Activated T-helper 17 cell treated with anti-CD3 and anti-CD28 coated beads, Interleukin-2, amount 50 U/mL, for 72 hours (primary cell): ENCODE measurements around the gene PBX2. TPM values are rescaled to one million over a fixed set of nuclear protein-coding genes. Genes with fewer than 3 reads are reported as not detected.

ENCODE experiments used
- ATAC-seq: fragments of 150-1000 bp; cut with Tn5 transposase; replicated peaks from 2 replicates; pipeline ENCODE4 v1.10.0; 2021; ENCODE audit warnings: mild to moderate bottlenecking, moderate library complexity
- H3K27ac Mint-ChIP-seq: one replicate; pipeline ENCODE4 v1.8.0; 2022; ENCODE audit warnings: mixed read lengths
- H3K27me3 Mint-ChIP-seq: one replicate; pipeline ENCODE4 v1.8.0; 2022; ENCODE audit warnings: mixed read lengths
- H3K36me3 Mint-ChIP-seq: one replicate; pipeline ENCODE4 v1.8.0; 2022; ENCODE audit warnings: low read depth, mild to moderate bottlenecking, mixed read lengths
- H3K4me1 Mint-ChIP-seq: one replicate; pipeline ENCODE4 v1.8.0; 2022; ENCODE audit warnings: mixed read lengths
- H3K4me3 Mint-ChIP-seq: one replicate; pipeline ENCODE4 v1.8.0; 2022; ENCODE audit warnings: mild to moderate bottlenecking, mixed read lengths
- H3K9me3 Mint-ChIP-seq: one replicate; pipeline ENCODE4 v1.8.0; 2022; ENCODE audit warnings: mixed read lengths
- total RNA-seq, 2 donors: library from RNA; stranded (reverse); gene quantifications; one replicate each; pipeline ENCODE4 v1.2.3, GENCODE V29; 2022

The PBX2 gene
- total RNA-seq, 2 donors from 2014 or later, result 53.0 to 135 TPM

DNA sequence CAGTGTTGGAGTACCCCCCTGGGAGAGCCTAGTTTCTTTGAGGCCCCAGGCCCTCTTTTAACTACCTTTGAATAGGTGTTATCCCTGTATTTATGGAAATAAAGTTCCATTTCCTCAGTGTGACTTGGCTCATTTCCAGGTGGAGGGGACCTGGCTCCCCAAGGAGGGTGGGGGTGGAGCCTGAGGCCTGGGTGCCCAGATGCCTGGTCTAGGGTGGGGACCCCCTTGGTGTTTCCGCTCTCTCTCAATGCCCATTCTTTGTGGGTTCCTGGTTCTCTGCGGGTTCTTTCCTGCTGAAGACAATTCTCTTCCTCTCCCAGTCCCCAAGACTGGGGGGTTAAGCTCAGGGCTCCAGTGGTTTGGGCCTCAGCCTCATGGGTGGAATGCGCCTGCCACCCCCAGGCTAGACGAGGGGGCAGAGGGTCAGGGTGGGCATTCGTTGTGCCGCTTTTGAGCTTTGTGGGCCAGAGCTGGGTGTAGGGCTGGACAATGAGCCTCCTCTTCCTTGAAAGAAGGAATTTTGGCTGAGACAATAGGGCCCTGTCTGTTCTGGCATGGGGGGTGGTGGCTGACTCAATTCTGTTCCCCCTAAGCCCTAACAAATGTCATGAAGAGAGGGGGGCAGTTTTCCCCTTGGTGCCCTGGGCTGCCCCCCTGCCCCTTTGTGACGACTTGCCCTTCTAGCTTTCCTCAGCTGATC lies 26.3 kb downstream of the PBX2 start:
- Mint-ChIP-seq H3K4me3 (no peak overlapping the region), H3K27ac (no peak overlapping the region), H3K36me3 (peaks cover 21% of the 10 kb centered on the region), H3K27me3 (no peaks in the 10 kb centered on the region), H3K9me3 (no peaks in the 10 kb centered on the region), H3K4me1 (peaks cover 9% of the 10 kb centered on the region)
- no peak for ATAC-seq

DNA sequence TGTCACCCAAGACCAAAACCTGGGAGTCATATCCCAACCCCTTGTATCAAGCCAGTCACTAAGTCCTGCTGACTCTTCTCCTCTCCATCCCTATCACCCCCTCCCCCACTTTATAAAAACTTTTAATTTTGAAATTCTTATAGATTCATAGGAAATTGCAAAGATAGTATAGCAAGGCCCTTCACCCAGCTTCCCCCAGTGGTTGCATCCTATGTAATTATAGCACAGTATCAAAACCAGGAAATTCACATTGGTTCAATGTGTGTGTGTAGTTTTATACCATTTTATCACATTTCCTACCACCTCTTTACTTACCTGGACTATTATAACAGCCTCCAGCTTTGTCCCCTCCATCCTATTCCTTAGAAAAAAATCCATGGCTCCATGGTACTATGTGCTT lies 31.9 kb downstream of the PBX2 start:
- Mint-ChIP-seq H3K36me3 (peaks cover 18% of the 10 kb centered on the region), H3K4me1 (peaks cover 18% of the 10 kb centered on the region), H3K9me3 (no peaks in the 10 kb centered on the region), H3K27ac (no peak overlapping the region), H3K4me3 (no peak overlapping the region), H3K27me3 (no peaks in the 10 kb centered on the region)
- ATAC-seq, result no peak

DNA sequence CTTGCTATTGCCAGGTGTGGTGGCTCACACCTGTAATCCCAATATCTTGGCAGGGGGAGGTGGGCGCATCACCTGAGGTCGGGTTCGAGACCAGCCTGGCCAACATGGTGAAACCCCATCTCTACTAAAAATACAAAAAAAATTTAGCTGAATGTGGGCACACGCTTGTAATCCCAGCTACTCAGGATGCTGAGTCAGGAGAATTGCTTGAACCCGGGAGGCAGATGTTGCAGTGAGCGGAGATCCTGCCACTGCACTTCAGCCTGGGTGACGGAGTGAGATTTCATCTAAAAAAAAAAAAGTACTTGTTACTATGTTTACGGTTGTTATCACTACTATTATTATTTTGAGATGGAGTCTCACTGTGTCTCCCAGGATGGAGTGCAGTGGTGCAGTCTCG lies 33.1 kb downstream of the PBX2 start:
- Mint-ChIP-seq H3K4me1 (peaks cover 21% of the 10 kb centered on the region), H3K9me3 (no peaks in the 10 kb centered on the region), H3K36me3 (peaks cover 18% of the 10 kb centered on the region), H3K27ac (no peak overlapping the region), H3K4me3 (no peak overlapping the region), H3K27me3 (no peaks in the 10 kb centered on the region)
- no peak for ATAC-seq

DNA sequence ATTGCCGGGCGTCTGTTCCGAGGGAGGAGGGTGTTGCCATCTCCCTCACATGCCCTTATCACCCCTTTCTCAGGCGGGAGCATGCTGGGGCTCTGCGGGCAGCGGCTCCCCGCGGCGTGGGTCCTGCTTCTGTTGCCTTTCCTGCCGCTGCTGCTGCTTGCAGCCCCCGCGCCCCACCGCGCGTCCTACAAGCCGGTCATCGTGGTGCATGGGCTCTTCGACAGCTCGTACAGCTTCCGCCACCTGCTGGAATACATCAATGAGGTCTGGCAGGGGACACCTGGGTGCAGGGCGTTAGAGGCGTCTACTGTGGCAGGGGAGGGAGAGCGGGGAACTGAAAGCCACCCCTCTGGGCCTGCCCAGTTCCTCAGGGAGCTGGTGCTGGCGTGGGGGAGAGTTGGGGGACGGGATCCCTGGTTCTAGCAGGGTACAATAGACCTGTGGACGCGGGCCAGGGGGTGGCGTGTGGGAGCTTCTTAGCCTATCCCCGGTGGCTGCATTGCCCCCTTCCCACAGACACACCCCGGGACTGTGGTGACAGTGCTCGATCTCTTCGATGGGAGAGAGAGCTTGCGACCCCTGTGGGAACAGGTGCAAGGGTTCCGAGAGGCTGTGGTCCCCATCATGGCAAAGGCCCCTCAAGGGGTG lies 35.4 kb downstream of the PBX2 start:
- Mint-ChIP-seq H3K4me3 (peak overlapping the region; percentile 90), H3K9me3 (no peaks in the 10 kb centered on the region), H3K27ac (peak overlapping the region; percentile 77), H3K4me1 (peaks cover 26% of the 10 kb centered on the region), H3K36me3 (peaks cover 18% of the 10 kb centered on the region), H3K27me3 (peaks cover 15% of the 10 kb centered on the region)
- ATAC-seq, result peak; percentile 93

DNA sequence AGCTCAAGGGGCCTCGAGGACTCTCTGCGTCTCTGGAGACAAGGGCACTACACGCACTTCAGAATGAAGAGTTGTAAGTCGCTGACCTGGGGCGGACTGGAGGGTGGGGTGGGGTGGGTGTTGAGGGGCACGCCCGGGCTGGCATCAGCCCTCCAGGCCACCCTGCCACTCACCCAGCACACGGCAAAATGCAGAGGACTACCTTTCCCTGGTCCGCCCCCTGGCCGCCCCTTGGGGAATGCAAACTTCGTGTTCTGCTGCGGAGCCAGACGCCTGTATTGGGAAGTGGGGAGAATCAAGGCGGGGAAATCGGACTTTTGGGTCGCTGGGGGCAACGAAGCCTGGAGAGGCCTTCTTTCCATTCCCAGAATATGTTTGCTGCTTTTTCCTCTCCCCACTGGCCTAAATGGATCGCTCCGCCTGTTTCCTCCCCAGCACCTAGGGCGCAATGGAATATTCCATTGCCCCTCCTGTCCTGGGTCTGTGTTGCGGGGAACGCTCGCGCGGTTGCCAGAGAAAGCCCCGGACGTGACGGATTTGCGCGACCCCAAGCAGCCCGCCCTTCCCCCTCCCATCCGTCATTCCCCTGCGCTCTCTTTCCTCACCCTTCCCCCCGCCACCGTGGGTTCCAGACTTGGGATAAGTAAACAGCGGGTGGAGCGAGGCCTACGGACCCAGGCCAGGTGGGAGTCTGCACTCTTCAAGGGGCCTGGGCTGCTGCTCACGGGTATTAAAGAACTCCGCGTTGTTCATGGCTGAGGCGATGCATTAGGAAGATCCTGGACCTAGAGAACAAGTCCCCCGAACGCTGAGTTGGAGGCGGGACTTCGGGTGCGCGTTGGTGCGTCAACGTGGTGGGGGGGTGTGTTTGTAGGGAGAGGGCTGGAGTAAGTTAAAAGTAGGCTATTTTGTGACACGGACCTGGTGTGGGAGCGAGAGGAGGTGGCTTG lies 36.2 kb downstream of the PBX2 start, which contains the start of gene PPT2:
PPT2 (plus strand) TSS at position 578 of the 950 bp plus-strand sequence. CDS start 454 bp downstream, outside the sequence.
- Mint-ChIP-seq H3K4me1 (peaks cover 28% of the 10 kb centered on the region), H3K36me3 (peaks cover 17% of the 10 kb centered on the region), H3K27me3 (peaks cover 18% of the 10 kb centered on the region), H3K27ac (peak within 1 kb of the TSS; percentile 77), H3K9me3 (no peaks in the 10 kb centered on the region), H3K4me3 (peak within 1 kb of the TSS; percentile 90)
- peak; percentile 67 for ATAC-seq

DNA sequence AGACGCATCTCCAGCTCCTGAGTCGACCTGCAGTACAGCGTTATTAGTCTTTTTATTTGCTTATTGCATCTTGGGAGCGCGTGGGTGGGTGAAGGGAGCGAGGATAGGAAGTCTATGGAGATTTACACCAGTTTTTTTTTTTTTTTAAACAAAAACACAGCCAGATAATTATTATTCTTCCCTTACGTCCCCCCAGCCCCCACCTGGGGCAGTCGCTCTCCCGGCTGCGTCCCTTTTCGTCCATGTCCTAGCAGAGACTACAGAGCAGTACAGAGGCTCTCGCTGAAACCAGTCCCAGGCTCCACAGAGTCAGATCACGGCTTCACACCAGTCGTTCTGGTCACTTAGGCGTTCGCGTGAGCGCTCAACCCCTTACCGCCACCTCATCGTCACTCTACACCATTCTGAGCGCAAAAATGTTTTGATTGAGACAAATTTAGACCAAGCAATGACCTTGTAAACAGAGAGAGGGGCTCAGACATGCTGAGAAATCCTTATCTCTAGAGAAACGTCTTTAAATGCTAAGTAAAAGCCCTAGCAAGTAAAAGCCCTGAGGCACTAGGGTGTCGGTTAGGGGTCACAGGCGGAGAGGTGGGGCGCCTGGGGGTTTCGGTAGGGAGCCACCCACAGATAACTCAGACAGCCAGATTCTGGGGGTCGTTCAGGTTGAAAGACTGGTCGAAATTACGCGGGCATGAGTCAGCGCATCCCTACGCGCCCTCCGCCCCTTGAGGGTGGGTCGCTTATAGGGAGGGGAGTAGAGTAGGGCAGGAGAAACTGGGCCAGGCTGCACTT lies 37.0 kb downstream of the PBX2 start:
- Mint-ChIP-seq H3K4me3 (peak overlapping the region; percentile 90), H3K36me3 (peaks cover 9% of the 10 kb centered on the region), H3K27me3 (peaks cover 27% of the 10 kb centered on the region), H3K4me1 (peaks cover 33% of the 10 kb centered on the region), H3K27ac (peak overlapping the region; percentile 36), H3K9me3 (no peaks in the 10 kb centered on the region)
- ATAC-seq, result no peak

DNA sequence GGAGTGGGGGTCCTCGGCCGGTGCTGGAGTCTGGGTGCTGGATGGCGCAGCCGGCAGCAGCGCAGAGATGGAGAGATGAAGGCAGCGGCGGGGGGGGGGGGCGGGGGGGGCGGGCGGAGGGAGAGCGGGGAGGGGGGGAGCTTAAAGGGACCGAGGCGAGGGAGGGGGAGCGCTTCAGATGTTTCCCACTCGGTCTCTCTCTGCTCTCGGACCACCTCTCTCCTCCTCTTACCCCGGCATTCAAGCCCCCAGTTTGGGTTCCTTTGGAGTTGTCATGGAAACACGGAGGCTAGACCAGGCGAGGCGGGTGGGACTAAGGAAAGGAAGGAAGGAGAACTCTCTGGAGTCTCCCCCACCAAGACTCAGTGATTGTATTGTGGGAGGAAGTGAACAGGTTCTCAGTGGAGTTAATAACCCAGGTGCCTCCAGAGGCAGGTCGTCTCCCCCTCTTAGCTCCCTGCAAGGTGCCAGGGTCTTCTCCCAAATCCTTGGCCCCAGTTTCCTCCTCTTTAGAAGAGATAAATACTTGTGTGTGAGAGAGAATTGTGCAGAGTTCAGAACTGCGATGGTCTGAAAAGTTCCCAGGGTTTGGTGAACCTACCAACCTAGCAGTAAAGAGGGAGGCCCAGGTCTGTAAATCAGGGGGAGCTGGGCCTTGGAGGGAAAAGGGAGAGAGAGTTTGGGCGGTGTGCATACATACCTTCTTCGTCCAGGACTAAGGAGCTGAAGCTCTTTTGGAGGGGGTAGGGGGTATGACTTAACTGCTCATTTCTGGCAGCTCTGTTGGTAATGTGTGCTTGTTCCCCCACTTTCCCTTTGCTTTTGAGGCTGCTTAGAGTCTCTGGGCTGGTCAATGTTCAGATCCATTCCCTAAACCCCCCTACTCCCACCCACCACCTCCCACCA lies 37.9 kb downstream of the PBX2 start, which contains the start of gene PRRT1:
PRRT1 (minus strand) TSS at position 77 of the 906 bp plus-strand sequence. CDS start 112 bp downstream, outside the sequence.
- Mint-ChIP-seq H3K27me3 (peaks cover 28% of the 10 kb centered on the region), H3K9me3 (no peaks in the 10 kb centered on the region), H3K36me3 (peaks cover under 1% of the 10 kb centered on the region), H3K4me1 (peaks cover 33% of the 10 kb centered on the region), H3K4me3 (peak within 1 kb of the TSS; percentile 90), H3K27ac (no peak within 1 kb of the TSS)
- no peak for ATAC-seq

DNA sequence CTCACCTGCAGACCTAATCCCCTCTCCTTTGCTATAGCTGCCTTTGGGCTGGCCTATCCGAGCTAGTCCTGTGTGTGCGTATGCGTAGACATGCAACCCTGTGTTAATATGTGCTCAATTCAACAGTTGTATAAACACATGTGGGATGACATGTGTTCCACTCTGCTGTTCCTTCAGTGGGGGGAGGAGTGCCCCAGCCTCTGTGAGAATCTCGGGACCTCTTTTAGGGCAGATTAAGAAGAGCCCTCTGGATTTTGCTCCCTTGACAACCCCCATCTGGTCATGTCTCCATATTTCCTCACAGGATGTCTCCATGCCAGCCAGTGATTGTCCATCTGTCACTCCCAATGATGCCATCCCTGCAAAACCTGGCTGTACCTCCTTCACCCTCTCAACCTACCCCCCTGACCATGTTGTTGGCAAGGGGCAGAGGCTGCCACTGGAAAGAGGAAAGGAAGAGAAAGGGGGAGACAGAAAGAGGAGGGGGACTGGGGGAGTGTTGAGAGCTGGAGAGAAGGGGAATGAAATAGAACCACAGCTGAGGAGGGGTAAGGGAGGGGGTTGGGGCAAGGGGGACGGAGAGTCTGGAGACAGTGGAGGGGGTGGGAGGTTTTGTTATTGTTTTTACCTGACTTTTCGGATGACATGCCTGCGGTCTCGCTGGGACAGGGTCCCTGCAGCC lies 38.7 kb downstream of the PBX2 start:
- H3K36me3 Mint-ChIP-seq, result no peaks in the 10 kb centered on the region
- no peak for ATAC-seq
- peaks cover 33% of the 10 kb centered on the region for H3K4me1 Mint-ChIP-seq
- H3K27ac Mint-ChIP-seq, result no peak overlapping the region
- no peak overlapping the region for H3K4me3 Mint-ChIP-seq
- peaks cover 28% of the 10 kb centered on the region for H3K27me3 Mint-ChIP-seq
- no peaks in the 10 kb centered on the region for H3K9me3 Mint-ChIP-seq

DNA sequence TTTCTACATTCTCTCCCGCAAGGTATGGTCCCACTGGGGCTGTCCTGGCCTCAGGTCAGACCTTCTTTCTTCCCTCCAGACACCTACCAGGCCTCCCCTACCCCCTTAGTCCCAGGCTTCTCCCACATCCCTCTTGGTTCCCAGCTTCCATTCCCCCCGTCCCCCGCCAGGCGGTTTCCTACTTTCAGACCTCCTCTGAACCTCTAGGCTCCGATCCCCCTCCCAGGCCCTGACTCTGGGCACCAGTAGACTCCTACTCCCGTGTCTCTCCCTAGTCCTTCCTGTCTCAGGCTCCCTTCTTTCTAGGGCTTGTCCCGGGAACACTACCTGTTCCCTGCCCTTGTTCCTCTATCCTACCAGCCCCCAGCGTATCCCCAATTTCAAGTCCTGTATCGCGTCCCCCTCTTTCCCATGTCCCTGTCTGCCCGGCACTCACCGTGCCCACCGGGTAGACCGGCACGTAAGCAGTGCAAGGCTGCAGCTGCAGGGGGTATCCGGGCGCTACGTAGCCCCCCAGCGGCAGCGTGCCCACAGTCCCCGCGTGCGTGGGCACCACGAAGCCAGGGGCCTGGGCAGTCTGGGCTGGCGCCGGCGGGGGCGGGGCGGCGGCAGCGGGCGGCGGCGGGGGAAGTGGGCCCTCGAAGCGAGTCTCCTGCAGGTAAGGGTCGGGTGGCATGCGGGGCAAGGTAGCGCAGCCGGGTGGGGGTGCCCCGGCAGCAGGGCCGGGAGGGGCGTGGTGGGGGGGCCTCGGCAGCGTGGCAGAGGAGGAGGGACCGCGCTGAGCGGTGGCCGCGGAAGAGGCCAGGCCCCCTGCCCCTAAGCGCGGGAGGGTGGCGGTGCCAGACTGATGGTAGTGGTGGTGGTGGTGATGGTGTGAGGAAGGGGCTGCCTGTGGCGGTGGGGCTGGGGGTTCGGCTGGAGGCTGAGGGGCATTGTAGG lies 39.8 kb downstream of the PBX2 start:
- ATAC-seq, result no peak
- Mint-ChIP-seq H3K4me3 (peak overlapping the region; percentile 3), H3K27ac (no peak overlapping the region), H3K36me3 (no peaks in the 10 kb centered on the region), H3K27me3 (peaks cover 28% of the 10 kb centered on the region), H3K9me3 (no peaks in the 10 kb centered on the region), H3K4me1 (peaks cover 29% of the 10 kb centered on the region)

DNA sequence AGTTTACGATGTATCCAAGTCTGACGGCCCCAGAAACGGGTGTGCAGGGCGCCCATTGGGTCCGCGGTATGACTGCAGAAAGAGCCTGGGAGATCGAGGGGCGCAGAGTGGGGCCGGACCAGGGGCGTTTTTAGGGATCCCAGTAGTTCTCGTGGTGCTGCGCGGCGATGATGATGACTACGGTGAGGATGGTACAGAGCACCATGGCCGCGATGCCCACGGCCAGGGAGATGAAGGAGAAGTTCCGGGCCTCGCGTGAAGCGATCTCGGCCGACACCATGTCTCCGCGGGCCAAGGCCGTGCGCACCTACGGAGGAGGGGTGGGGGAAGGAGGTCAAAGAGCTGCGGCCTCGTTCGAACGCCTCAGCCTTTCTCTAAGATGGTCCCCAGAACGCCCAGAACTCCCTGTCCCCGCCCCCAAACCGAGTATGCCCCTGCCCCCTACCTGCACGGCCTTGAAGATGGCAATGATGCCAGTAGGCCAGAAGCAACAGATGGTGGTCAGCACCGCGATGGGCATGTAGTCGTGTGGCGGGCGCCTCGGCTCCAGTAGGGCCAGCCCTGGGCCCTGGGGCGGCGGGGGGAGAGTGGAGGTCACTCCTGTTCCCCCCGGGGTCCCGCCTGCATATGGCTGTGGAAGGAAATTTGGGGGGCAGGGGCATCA lies 40.8 kb downstream of the PBX2 start:
- peak; percentile 32 for ATAC-seq
- no peaks in the 10 kb centered on the region for H3K36me3 Mint-ChIP-seq
- peak overlapping the region; percentile 80 for H3K4me3 Mint-ChIP-seq
- H3K27ac Mint-ChIP-seq, result peak overlapping the region; percentile 48
- no peaks in the 10 kb centered on the region for H3K9me3 Mint-ChIP-seq
- H3K27me3 Mint-ChIP-seq, result peaks cover 28% of the 10 kb centered on the region
- H3K4me1 Mint-ChIP-seq, result peaks cover 20% of the 10 kb centered on the region

DNA sequence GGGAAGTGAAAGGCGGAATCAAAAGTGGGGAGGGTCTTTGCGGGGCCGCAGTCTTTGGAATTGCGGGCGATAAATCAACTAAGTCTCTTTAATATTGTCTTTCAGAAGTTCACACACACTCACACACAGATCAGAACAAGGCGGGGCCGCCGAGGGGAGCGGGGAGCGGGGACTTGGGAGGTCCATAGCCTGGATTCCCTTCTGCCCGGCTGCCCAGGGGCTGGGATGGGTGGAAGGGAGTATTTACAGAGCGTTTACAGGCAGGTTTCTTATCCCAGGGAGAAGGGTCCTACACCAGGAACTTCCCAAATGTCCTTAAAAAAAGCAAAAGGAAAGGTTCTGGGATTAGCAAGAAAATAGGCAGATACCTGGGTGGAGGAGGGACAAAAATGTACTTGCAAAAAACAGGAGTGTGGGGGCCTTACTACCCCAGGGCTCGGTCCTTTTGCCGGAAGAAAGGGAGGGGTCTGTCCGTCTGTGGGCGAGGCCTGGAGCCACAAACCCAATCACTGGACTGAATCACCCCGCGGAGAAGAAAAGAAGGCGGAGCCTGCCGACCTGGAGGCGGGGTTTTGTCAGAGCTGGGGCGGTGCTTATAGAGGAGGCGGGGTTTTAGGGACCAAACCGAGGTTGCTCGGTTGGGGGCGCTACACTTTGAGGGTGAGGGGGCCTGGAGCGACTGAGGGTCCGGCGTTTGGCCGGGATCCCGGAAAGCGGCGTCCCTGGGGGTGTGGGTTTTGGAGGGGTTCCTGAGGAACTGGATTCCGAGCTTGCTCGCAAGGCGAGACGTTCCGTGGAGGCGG lies 41.5 kb downstream of the PBX2 start:
- no peaks in the 10 kb centered on the region for H3K9me3 Mint-ChIP-seq
- H3K4me1 Mint-ChIP-seq, result peaks cover 17% of the 10 kb centered on the region
- H3K4me3 Mint-ChIP-seq, result peak overlapping the region; percentile 80
- H3K27me3 Mint-ChIP-seq, result peaks cover 28% of the 10 kb centered on the region
- peak; percentile 85 for ATAC-seq
- H3K36me3 Mint-ChIP-seq, result no peaks in the 10 kb centered on the region
- peak overlapping the region; percentile 48 for H3K27ac Mint-ChIP-seq
